ENCODE data around the gene RPL10. TPM values are rescaled to one million over a fixed set of nuclear protein-coding genes. Genes with fewer than 3 reads are reported as not detected.

RPL10 gene
- total and polyA plus RNA-seq, 2 of the 13 experiments (the other 11 are each of a cell fraction or from before 2014, with no cell fraction given), result 2,381 to 4,713 TPM

- no TSS peak for BruUV-seq (replicated peaks)
- H3K27ac ChIP-seq (ENCODE audit: extremely low read length, insufficient read depth, low read length), result no peak overlapping the region
- peak overlapping the region; percentile 75 for H3K4me2 ChIP-seq (ENCODE audit: low read depth, low read length)
- ATAC-seq (no peak), DNase-seq (ENCODE audit: low spot score) (no peak), FAIRE-seq (no peak)
- intact Hi-C loops (cut with micrococcal nuclease; ENCODE audit: unreplicated experiment), result no loop called here
- POLR2A ChIA-PET, result interaction anchor here (0.8 to 2.7 kb wide), 3 partner anchors 23 to 167 kb away, joined by 3 to 16 read pairs (median 3); partner anchors contain the start of genes ATP6AP1 and RPL10
- TF ChIP-seq ZNF839 (CRISPR knock-in tag; IDR thresholded peaks at IDR 0.05; ENCODE audit: borderline replicate concordance) (no peak), ZNF709 (CRISPR knock-in tag; IDR thresholded peaks at IDR 0.05) (no peak), ZNF674 (CRISPR knock-in tag; IDR thresholded peaks at IDR 0.05; ENCODE audit: low read depth) (no peak), ZNF720 (CRISPR knock-in tag; IDR thresholded peaks at IDR 0.05) (no peak)
- TF ChIP-seq, protein P1, sequence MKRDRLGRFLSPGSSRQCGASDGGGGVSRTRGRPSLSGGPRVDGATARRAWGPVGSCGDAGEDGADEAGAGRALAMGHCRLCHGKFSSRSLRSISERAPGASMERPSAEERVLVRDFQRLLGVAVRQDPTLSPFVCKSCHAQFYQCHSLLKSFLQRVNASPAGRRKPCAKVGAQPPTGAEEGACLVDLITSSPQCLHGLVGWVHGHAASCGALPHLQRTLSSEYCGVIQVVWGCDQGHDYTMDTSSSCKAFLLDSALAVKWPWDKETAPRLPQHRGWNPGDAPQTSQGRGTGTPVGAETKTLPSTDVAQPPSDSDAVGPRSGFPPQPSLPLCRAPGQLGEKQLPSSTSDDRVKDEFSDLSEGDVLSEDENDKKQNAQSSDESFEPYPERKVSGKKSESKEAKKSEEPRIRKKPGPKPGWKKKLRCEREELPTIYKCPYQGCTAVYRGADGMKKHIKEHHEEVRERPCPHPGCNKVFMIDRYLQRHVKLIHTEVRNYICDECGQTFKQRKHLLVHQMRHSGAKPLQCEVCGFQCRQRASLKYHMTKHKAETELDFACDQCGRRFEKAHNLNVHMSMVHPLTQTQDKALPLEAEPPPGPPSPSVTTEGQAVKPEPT (CRISPR knock-in tag; IDR thresholded peaks at IDR 0.05; ENCODE audit: low read depth), result no peak
- TF ChIP-seq, protein P2, sequence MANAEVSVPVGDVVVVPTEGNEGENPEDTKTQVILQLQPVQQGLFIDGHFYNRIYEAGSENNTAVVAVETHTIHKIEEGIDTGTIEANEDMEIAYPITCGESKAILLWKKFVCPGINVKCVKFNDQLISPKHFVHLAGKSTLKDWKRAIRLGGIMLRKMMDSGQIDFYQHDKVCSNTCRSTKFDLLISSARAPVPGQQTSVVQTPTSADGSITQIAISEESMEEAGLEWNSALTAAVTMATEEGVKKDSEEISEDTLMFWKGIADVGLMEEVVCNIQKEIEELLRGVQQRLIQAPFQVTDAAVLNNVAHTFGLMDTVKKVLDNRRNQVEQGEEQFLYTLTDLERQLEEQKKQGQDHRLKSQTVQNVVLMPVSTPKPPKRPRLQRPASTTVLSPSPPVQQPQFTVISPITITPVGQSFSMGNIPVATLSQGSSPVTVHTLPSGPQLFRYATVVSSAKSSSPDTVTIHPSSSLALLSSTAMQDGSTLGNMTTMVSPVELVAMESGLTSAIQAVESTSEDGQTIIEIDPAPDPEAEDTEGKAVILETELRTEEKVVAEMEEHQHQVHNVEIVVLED (CRISPR knock-in tag; IDR thresholded peaks at IDR 0.05; ENCODE audit: borderline replicate concordance), result no peak
- in situ Hi-C loops (cut with HindIII; ENCODE audit: extremely low pct_ligation_motif_present, low pct_unique_long_range_greater_than_20kb), result no loop called here
- H3K4me3 ChIP-seq (replicated peaks in 1 of 3; ENCODE audit: insufficient read depth in 1 of 3, low read depth in 2 of 3, low read length in 3 of 3), result peak overlapping the region; percentile 34 to 66 (median 54); a peak in 5 of 6 replicates
- H3K27me3 ChIP-seq (ENCODE audit: control insufficient read depth in 1 of 2, insufficient read depth in 2 of 2, low read length in 2 of 2), result no peaks in the 10 kb centered on the region
- H3K4me1 ChIP-seq (ENCODE audit: insufficient read depth, low read length), result peaks cover 46% of the 10 kb centered on the region
- no peaks in the 10 kb centered on the region for H4K20me1 ChIP-seq (ENCODE audit: insufficient read depth, low read length)
- H2AFZ ChIP-seq (ENCODE audit: low read length), result no peak overlapping the region
- WGBS (ENCODE audit: low lambda C conversion rate), result 26% methylated on average over 3 of the region's 10 CpGs
- no peaks in the 10 kb centered on the region for H3K36me3 ChIP-seq (replicated peaks in 1 of 2; ENCODE audit: control insufficient read depth in 1 of 2, insufficient read depth in 2 of 2, low read length in 2 of 2)
- peak overlapping the region; percentile 54; the same call in 1 of the 2 replicates for H3K9ac ChIP-seq (ENCODE audit: insufficient read depth, low read depth, low read length)
- no peaks in the 10 kb centered on the region for H3K9me3 ChIP-seq (ENCODE audit: low read length)
- CTCF ChIA-PET (ENCODE audit: low intra/inter-chr PET ratio, low total read pairs), result interaction anchor here (3.0 kb wide), 1 partner anchor 160 kb away, joined by 55 read pairs; no protein-coding TSS in a partner anchor
- peaks cover 10% of the 10 kb centered on the region for H3K79me2 ChIP-seq (ENCODE audit: insufficient read depth, low read length)
These were observed 23.0 kb upstream of the RPL10 start for GRCh38 chrX:154375156-154375504.

Data from HepG2 (cell line).